ENCODE measurements around the gene TMCC2.

GRCh38 chr1:205318231-205318991, 90.7 kb downstream of the TMCC2 start:
- TF ChIP-seq GATA2 (IDR thresholded peaks at IDR 0.05; ENCODE audit: low read depth, low read length) (no peak), GATA3 (IDR thresholded peaks at IDR 0.05; ENCODE audit: low read depth, low read length) (no peak)

Data from SH-SY5Y (cell line).